Chondrocyte (in vitro differentiated cells): ENCODE measurements around the gene SLC38A8. TPM values are rescaled to one million over a fixed set of nuclear protein-coding genes. Genes with fewer than 3 reads are reported as not detected.

Experiments used
- DNase-seq: peaks from one replicate; pipeline ENCODE4 v3.0.0; 2021; ENCODE audit warnings: mixed read lengths, low spot score
- H3K27ac Mint-ChIP-seq: one replicate; pipeline ENCODE4 v1.8.0; 2021; ENCODE audit warnings: mild to moderate bottlenecking, moderate library complexity, mixed read lengths; ENCODE audit not compliant: unreplicated experiment
- H3K27me3 Mint-ChIP-seq: 2 replicates; pipeline ENCODE4 v1.8.0; 2021; ENCODE audit warnings: low read depth, mixed read lengths
- H3K36me3 Mint-ChIP-seq: 2 replicates; pipeline ENCODE4 v1.8.0; 2021; ENCODE audit warnings: low read depth, mixed read lengths
- H3K4me1 Mint-ChIP-seq: 2 replicates; pipeline ENCODE4 v1.8.0; 2021; ENCODE audit warnings: low read depth, mild to moderate bottlenecking, mixed read lengths
- H3K4me3 Mint-ChIP-seq: one replicate; pipeline ENCODE4 v1.8.0; 2021; ENCODE audit warnings: mild to moderate bottlenecking, moderate library complexity, mixed read lengths; ENCODE audit not compliant: unreplicated experiment
- H3K9me3 Mint-ChIP-seq: 2 replicates; pipeline ENCODE4 v1.8.0; 2021; ENCODE audit warnings: low read depth, mixed read lengths
- total RNA-seq: library from RNA; stranded (reverse); gene quantifications from 3 replicates; pipeline ENCODE4 v1.2.1, GENCODE V29; 2021
- TF ChIP-seq, protein P1 (sequence below): fragments of 200-600 bp; sonication (generic); IDR thresholded peaks from 2 replicates; pipeline ENCODE4 v1.5.0; 2021; ENCODE audit warnings: antibody characterized with exemption, mild to moderate bottlenecking, moderate library complexity

SLC38A8 gene
- total RNA-seq, 1 donor from 2014 or later: not detected

DNA sequence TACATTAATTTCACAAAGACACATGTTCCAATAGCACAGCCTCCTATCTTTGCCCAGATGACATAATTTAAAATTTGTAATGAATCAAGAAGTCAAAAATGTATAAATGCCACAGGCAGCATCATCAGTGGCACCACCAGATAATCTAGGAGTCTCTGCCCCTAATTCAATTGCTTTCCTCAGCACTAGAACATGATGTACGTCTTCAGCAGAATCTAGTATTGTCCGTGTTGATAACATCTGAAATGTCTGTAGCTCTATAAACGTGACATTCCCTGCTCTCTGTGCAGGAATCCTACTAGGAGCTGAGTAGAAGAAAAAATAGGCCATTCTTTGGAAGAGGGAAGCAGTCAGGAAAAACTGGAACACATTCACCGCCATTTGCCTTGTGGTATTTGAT is 21.4 kb upstream of the SLC38A8 start:
- peaks cover 27% of the 10 kb centered on the region for H3K36me3 Mint-ChIP-seq
- no peak overlapping the region for H3K27ac Mint-ChIP-seq
- H3K4me1 Mint-ChIP-seq: peaks cover 4% of the 10 kb centered on the region
- no peak overlapping the region for H3K4me3 Mint-ChIP-seq
- no peaks in the 10 kb centered on the region for H3K9me3 Mint-ChIP-seq
- no peaks in the 10 kb centered on the region for H3K27me3 Mint-ChIP-seq
- DNase-seq: no peak
- TF ChIP-seq, protein P1, sequence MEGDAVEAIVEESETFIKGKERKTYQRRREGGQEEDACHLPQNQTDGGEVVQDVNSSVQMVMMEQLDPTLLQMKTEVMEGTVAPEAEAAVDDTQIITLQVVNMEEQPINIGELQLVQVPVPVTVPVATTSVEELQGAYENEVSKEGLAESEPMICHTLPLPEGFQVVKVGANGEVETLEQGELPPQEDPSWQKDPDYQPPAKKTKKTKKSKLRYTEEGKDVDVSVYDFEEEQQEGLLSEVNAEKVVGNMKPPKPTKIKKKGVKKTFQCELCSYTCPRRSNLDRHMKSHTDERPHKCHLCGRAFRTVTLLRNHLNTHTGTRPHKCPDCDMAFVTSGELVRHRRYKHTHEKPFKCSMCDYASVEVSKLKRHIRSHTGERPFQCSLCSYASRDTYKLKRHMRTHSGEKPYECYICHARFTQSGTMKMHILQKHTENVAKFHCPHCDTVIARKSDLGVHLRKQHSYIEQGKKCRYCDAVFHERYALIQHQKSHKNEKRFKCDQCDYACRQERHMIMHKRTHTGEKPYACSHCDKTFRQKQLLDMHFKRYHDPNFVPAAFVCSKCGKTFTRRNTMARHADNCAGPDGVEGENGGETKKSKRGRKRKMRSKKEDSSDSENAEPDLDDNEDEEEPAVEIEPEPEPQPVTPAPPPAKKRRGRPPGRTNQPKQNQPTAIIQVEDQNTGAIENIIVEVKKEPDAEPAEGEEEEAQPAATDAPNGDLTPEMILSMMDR: no peak

GRCh38 chr16:84062734-84063640 is 20.4 kb upstream of the SLC38A8 start:
- Mint-ChIP-seq H3K27ac (peak overlapping the region; percentile 33), H3K36me3 (peaks cover 25% of the 10 kb centered on the region)
- TF ChIP-seq, protein P1: peak; percentile 96

DNA sequence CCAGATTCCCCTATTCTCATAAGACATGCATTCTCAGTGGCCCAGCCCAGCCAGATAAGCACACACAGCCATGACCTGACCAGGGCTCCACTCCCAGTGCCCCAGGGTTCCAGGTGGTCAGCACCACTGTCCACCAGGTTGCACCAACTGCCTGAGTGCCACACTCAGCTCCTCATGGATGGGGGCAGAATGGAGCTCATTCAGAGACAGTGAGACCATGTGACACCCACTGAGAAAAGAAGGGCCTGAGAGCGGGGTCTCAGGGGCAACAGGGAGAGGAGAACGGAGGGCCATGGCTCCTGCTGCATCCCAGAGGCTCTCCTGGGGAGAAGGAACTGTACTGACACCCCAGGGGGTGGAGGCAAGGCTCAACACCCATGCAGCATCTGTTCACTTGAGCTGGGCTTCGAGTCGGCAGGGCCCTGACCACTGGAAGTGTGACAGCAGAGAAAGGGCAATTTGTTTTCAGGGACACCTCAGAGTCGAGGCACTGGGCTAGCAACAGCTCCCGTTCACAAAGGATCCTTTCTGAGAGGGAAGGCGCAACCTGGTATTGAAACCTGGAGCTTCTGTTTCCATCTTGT is 18.7 kb upstream of the SLC38A8 start:
- Mint-ChIP-seq H3K36me3 (peaks cover 33% of the 10 kb centered on the region), H3K27me3 (no peaks in the 10 kb centered on the region), H3K4me3 (no peak overlapping the region), H3K9me3 (no peaks in the 10 kb centered on the region), H3K27ac (no peak overlapping the region), H3K4me1 (peaks cover 4% of the 10 kb centered on the region)
- TF ChIP-seq, protein P1: no peak
- DNase-seq: no peak

More at GRCh38 chr16:84062734-84063640, 20.4 kb upstream of the SLC38A8 start:
- peaks cover 4% of the 10 kb centered on the region for H3K4me1 Mint-ChIP-seq
- H3K4me3 Mint-ChIP-seq: no peak overlapping the region
- DNase-seq: no peak
- H3K9me3 Mint-ChIP-seq: no peaks in the 10 kb centered on the region
- H3K27me3 Mint-ChIP-seq: no peaks in the 10 kb centered on the region

- TF ChIP-seq, protein P1: no peak
- Mint-ChIP-seq H3K27ac (no peak overlapping the region), H3K27me3 (no peaks in the 10 kb centered on the region), H3K9me3 (no peaks in the 10 kb centered on the region), H3K4me1 (peaks cover 4% of the 10 kb centered on the region), H3K36me3 (peaks cover 38% of the 10 kb centered on the region), H3K4me3 (no peak overlapping the region)
- no peak for DNase-seq
Measured at GRCh38 chr16:84059946-84060901, 17.6 kb upstream of the SLC38A8 start.

DNA sequence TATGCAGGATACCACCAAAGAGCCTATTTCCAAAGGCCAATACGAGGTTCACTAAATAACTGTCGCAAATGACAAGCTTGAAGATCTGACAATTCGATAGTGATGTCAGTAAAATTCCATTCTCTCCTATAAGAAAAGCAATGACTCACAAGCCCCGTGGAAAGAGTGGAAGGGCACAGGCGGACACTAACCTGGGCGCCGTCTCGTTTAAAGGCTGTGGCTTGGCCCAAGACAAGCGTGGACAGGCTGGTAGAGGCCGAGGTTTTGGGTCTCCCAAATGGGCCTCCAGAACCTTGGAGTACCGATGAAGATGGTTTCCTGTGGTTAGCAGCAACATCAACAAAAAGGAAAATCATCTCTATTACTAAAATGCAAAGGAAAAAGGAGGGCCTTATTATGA is 16.5 kb upstream of the SLC38A8 start:
- Mint-ChIP-seq H3K27ac (no peak overlapping the region), H3K9me3 (no peaks in the 10 kb centered on the region), H3K27me3 (no peaks in the 10 kb centered on the region), H3K4me1 (peaks cover 4% of the 10 kb centered on the region), H3K4me3 (no peak overlapping the region), H3K36me3 (peaks cover 41% of the 10 kb centered on the region)
- DNase-seq: no peak
- TF ChIP-seq, protein P1: no peak
